ENCODE data around the gene FAM210A. TPM values are rescaled to one million over a fixed set of nuclear protein-coding genes. Genes with fewer than 3 reads are reported as not detected.

The FAM210A gene
- total RNA-seq, 4 donors from 2014 or later, result 10.4 to 22.4 (median 17.4) TPM

GRCh38 chr18:13622751-13623150, 103.6 kb downstream of the FAM210A start:
- Histone ChIP-seq H3K9me3 (no peaks in the 10 kb centered on the region), H3K4me1 (peaks cover 0 to 9% (median 2%) of the 10 kb centered on the region in 4 donors), H3K36me3 (peaks cover 0 to 24% (median 12%) of the 10 kb centered on the region in 4 donors), H3K27ac (replicated peaks in 1 of 4) (no peak overlapping the region), H3K4me3 (no peak overlapping the region), H3K27me3 (no peaks in the 10 kb centered on the region)
- DNase-seq (ENCODE audit: extremely low spot score), result no peak
- intact Hi-C loops (cut with DNase I), result loop anchor here (5.0 to 10.0 kb wide), 2 partner anchors 60 to 508 kb away; no protein-coding TSS in a partner anchor
- 92% methylated on average over 6 of the region's 8 CpGs for WGBS
- TF ChIP-seq, protein P1, sequence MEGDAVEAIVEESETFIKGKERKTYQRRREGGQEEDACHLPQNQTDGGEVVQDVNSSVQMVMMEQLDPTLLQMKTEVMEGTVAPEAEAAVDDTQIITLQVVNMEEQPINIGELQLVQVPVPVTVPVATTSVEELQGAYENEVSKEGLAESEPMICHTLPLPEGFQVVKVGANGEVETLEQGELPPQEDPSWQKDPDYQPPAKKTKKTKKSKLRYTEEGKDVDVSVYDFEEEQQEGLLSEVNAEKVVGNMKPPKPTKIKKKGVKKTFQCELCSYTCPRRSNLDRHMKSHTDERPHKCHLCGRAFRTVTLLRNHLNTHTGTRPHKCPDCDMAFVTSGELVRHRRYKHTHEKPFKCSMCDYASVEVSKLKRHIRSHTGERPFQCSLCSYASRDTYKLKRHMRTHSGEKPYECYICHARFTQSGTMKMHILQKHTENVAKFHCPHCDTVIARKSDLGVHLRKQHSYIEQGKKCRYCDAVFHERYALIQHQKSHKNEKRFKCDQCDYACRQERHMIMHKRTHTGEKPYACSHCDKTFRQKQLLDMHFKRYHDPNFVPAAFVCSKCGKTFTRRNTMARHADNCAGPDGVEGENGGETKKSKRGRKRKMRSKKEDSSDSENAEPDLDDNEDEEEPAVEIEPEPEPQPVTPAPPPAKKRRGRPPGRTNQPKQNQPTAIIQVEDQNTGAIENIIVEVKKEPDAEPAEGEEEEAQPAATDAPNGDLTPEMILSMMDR (IDR thresholded peaks at IDR 0.05), result no peak
- no peak for TF ChIP-seq POLR2A (IDR thresholded peaks at IDR 0.05; ENCODE audit: low read depth)
- no peak for TF ChIP-seq EP300 (IDR thresholded peaks at IDR 0.05)
- TF ChIP-seq POLR2AphosphoS5 (IDR thresholded peaks at IDR 0.05), result no peak

DNA sequence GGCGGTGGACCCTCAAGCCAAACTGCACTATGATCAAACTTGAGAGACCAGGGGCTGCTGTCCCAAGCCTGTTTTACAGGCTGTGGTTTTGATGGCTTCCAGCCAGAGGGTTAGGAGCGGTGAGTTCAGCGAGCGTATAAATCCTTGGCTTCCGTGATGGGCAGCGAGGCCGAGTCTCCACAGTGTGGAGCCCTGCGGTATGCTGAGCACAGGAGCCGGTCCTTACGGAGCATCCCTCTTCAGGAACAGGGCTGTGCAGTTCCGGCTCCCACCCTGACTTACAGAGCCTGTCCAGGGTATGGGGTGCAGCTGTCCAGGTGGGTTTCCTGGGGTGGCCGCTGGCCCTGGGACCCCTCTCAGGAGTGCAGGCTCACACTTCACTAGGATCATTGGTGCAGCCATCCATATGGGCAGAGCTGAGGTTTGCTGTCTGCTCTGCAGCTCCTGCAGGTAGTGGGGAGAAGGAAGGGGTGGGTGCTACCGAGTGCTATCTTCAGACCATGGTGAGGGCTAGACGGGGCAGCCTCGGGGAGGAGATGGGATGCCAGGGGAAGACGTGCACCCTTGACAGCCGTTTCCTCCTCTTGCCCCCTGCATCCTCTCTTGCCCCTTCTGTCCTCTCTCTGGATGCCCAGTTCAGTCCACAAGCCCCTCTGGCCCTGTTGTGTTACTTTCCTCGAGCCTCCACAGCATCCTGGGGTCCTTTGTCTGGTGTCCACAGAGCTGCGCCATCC, 104.3 kb downstream of the FAM210A start:
- 93% methylated on average over 5 of the region's 19 CpGs for WGBS
- H3K9me3 ChIP-seq, result no peaks in the 10 kb centered on the region
- no peaks in the 10 kb centered on the region for H3K27me3 ChIP-seq
- no peak for TF ChIP-seq POLR2A (IDR thresholded peaks at IDR 0.05; ENCODE audit: low read depth)
- TF ChIP-seq, protein P1 (IDR thresholded peaks at IDR 0.05), result no peak
- no peak for TF ChIP-seq POLR2AphosphoS5 (IDR thresholded peaks at IDR 0.05)
- TF ChIP-seq EP300 (IDR thresholded peaks at IDR 0.05), result no peak
- H3K4me3 ChIP-seq, result no peak overlapping the region
- H3K36me3 ChIP-seq, result peaks cover 0 to 24% (median 12%) of the 10 kb centered on the region in 4 donors
- H3K4me1 ChIP-seq, result peaks cover 0 to 9% (median 2%) of the 10 kb centered on the region in 4 donors
- no peak for DNase-seq (ENCODE audit: extremely low spot score)
- H3K27ac ChIP-seq (replicated peaks in 1 of 4), result no peak overlapping the region
- intact Hi-C loops (cut with DNase I), result loop anchor here (5.0 to 10.0 kb wide), 2 partner anchors 60 to 507 kb away; no protein-coding TSS in a partner anchor

DNA sequence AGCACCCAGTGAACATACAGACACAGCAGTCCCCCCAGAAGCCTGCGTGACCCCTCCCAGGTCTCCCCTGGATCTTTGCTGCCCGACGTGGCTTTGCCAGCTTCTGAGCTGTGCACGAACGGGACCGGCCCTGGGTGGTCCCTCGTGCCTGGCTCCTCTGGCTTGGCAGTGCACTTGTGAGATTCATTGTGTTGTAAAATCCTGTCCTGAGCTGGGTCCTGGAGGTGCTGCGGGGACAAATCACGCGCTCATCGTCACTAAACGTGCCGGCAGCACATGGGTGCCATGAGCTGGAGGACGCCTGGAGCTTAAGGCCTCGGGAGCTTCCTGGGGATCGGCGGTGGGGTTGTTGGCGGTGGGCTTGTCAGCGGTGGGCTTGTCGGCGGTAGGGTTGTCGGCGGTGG, 104.9 kb downstream of the FAM210A start:
- Histone ChIP-seq H3K9me3 (no peaks in the 10 kb centered on the region), H3K27me3 (no peaks in the 10 kb centered on the region), H3K36me3 (peaks cover 0 to 24% (median 12%) of the 10 kb centered on the region in 4 donors), H3K4me3 (no peak overlapping the region), H3K4me1 (peaks cover 0 to 9% (median 2%) of the 10 kb centered on the region in 4 donors), H3K27ac (replicated peaks in 1 of 4) (no peak overlapping the region)
- intact Hi-C loops (cut with DNase I), result loop anchor here (5.0 to 10.0 kb wide), 2 partner anchors 59 to 507 kb away; no protein-coding TSS in a partner anchor
- TF ChIP-seq POLR2A (IDR thresholded peaks at IDR 0.05; ENCODE audit: low read depth) (no peak), POLR2AphosphoS5 (IDR thresholded peaks at IDR 0.05) (no peak), EP300 (IDR thresholded peaks at IDR 0.05) (no peak)
- TF ChIP-seq, protein P1 (IDR thresholded peaks at IDR 0.05), result no peak
- no peak for DNase-seq (ENCODE audit: extremely low spot score)
- 100% methylated on average over 2 of the region's 23 CpGs for WGBS

- DNase-seq (ENCODE audit: extremely low spot score), result no peak
- Histone ChIP-seq H3K27me3 (no peaks in the 10 kb centered on the region), H3K4me3 (no peak overlapping the region), H3K36me3 (peaks cover 0 to 24% (median 12%) of the 10 kb centered on the region in 4 donors), H3K4me1 (peaks cover 0 to 13% (median 2%) of the 10 kb centered on the region in 4 donors), H3K9me3 (no peaks in the 10 kb centered on the region), H3K27ac (replicated peaks in 1 of 4) (no peak overlapping the region)
- TF ChIP-seq, protein P1 (IDR thresholded peaks at IDR 0.05), result no peak
- TF ChIP-seq POLR2AphosphoS5 (IDR thresholded peaks at IDR 0.05) (no peak), EP300 (IDR thresholded peaks at IDR 0.05) (no peak), POLR2A (IDR thresholded peaks at IDR 0.05; ENCODE audit: low read depth) (no peak)
- 92% methylated on average over 9 of the region's 29 CpGs for WGBS
- intact Hi-C loops (cut with DNase I), result loop anchor here (5.0 to 10.0 kb wide), 2 partner anchors 59 to 506 kb away; no protein-coding TSS in a partner anchor
These were observed 105.4 kb downstream of the FAM210A start for GRCh38 chr18:13620818-13621445.
